Stimulated activated CD4-positive, alpha-beta T cell treated with anti-CD3 and anti-CD28 coated beads, Interleukin-15, amount 100 ng/mL, for 48 hours (primary cell): ENCODE data around the gene ELK3.

Experiments used
- DNase-seq, 2 donors: peaks; one replicate each; pipeline ENCODE4 v3.0.0-alpha.2; 2020; ENCODE audit warnings: low read depth in 2 of 2

Gene ELK3

GRCh38 chr12:96211988-96212387, 17.8 kb downstream of the ELK3 start:
- no peak for DNase-seq

GRCh38 chr12:96212456-96213375, 18.5 kb downstream of the ELK3 start:
- no peak for DNase-seq

GRCh38 chr12:96213869-96214268, 19.7 kb downstream of the ELK3 start:
- no peak for DNase-seq

- DNase-seq: no peak
These were observed 21.7 kb downstream of the ELK3 start for GRCh38 chr12:96215919-96216273.

GRCh38 chr12:96218989-96219678, 25.0 kb downstream of the ELK3 start:
- no peak for DNase-seq

- DNase-seq: no peak
These were observed 25.6 kb downstream of the ELK3 start for GRCh38 chr12:96219700-96220206.

GRCh38 chr12:96220902-96221301, 26.7 kb downstream of the ELK3 start:
- DNase-seq: no peak

GRCh38 chr12:96221391-96221790, 27.2 kb downstream of the ELK3 start:
- no peak for DNase-seq

GRCh38 chr12:96223411-96224218, 29.4 kb downstream of the ELK3 start:
- no peak for DNase-seq

GRCh38 chr12:96224219-96224615, 30.0 kb downstream of the ELK3 start:
- DNase-seq: no peak

GRCh38 chr12:96225044-96225855, 31.1 kb downstream of the ELK3 start:
- no peak for DNase-seq

- DNase-seq: no peak
These were observed 31.8 kb downstream of the ELK3 start for GRCh38 chr12:96225994-96226399.

- no peak for DNase-seq
These were observed 32.2 kb downstream of the ELK3 start for GRCh38 chr12:96226401-96226800.

- no peak for DNase-seq
These were observed 32.7 kb downstream of the ELK3 start for GRCh38 chr12:96226801-96227348.

- no peak for DNase-seq
These were observed 33.4 kb downstream of the ELK3 start for GRCh38 chr12:96227365-96228106.

- no peak for DNase-seq
These were observed 34.5 kb downstream of the ELK3 start for GRCh38 chr12:96228566-96229248.

- DNase-seq: no peak
These were observed 36.5 kb downstream of the ELK3 start for GRCh38 chr12:96230646-96231045.

- DNase-seq: no peak
These were observed 39.0 kb downstream of the ELK3 start for GRCh38 chr12:96233168-96233567.

GRCh38 chr12:96233939-96234461, 39.8 kb downstream of the ELK3 start:
- no peak for DNase-seq
